Fibroblast of lung (primary cell): ENCODE measurements around the gene MRC2.

ENCODE experiments used
- EZH2 ChIP-seq: IDR thresholded peaks from 2 replicates; pipeline ENCODE4 v1.5.1; 2012; ENCODE audit warnings: low read length, control low read depth, mild to moderate bottlenecking; ENCODE audit errors: missing control alignments
- TF ChIP-seq, protein P1 (sequence below), 2 donors: IDR thresholded peaks in 1 of 2; conservative IDR thresholded peaks in 1 of 2; 1 replicate in 1 of 2; 2 replicates in 1 of 2; pipeline ENCODE4 v1.5.1; 2011 to 2012; ENCODE audit warnings: low read length in 2 of 2, control low read depth in 1 of 2, inconsistent platforms in 1 of 2, low read depth in 1 of 2, mild to moderate bottlenecking in 1 of 2

DNA sequence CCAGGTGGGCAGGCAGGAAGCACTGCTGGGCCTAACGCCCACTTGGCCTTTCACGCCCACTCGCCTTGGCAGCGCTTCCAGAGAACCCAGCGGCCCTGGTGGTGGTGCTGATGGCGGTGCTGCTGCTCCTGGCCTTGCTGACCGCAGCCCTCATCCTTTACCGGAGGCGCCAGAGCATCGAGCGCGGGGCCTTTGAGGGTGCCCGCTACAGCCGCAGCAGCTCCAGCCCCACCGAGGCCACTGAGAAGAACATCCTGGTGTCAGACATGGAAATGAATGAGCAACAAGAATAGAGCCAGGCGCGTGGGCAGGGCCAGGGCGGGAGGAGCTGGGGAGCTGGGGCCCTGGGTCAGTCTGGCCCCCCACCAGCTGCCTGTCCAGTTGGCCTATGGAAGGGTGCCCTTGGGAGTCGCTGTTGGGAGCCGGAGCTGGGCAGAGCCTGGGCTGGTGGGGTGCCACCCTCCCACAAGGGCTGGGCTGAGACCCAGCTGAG, 64.7 kb downstream of the MRC2 start:
- TF ChIP-seq, protein P1, sequence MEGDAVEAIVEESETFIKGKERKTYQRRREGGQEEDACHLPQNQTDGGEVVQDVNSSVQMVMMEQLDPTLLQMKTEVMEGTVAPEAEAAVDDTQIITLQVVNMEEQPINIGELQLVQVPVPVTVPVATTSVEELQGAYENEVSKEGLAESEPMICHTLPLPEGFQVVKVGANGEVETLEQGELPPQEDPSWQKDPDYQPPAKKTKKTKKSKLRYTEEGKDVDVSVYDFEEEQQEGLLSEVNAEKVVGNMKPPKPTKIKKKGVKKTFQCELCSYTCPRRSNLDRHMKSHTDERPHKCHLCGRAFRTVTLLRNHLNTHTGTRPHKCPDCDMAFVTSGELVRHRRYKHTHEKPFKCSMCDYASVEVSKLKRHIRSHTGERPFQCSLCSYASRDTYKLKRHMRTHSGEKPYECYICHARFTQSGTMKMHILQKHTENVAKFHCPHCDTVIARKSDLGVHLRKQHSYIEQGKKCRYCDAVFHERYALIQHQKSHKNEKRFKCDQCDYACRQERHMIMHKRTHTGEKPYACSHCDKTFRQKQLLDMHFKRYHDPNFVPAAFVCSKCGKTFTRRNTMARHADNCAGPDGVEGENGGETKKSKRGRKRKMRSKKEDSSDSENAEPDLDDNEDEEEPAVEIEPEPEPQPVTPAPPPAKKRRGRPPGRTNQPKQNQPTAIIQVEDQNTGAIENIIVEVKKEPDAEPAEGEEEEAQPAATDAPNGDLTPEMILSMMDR (conservative IDR thresholded peaks at IDR 0.05 in 1 of 2, IDR thresholded peaks at IDR 0.05 in 1 of 2; ENCODE audit: low read depth in 1 of 2, low read length in 2 of 2) = no peak
- no peak for TF ChIP-seq EZH2
